GM10266 (cell line): ENCODE data around the gene BICDL1.

Source experiments
- DNase-seq: peaks from one replicate; pipeline ENCODE4 v3.0.0; 2012; ENCODE audit errors: extremely low spot score
- TF ChIP-seq, protein P1 (sequence below): IDR thresholded peaks from 2 replicates; pipeline ENCODE4 v1.5.1; 2012; ENCODE audit warnings: mild to moderate bottlenecking, low read depth; ENCODE audit not compliant: control insufficient read depth, insufficient read depth; ENCODE audit errors: missing control alignments

BICDL1 gene

DNA sequence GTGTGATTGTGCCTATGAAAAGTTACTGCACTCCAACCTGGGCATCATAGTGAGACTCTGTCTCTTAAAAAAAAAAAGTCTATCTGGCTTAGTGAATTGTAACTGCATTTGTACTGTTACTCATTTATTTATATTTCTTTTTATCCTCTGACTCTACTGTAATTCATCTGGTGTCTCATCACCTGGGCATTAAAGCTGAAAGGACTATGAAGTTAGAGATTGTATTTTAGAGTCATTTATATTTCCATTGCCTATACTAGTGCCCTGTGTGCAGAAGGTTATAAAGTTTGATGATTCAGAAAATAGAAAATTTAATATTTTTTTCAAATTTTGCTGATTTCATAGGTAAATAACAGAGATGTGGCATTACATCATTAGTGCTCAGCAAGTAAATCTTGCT lies 30.2 kb downstream of the BICDL1 start:
- no peak for DNase-seq
- TF ChIP-seq, protein P1, sequence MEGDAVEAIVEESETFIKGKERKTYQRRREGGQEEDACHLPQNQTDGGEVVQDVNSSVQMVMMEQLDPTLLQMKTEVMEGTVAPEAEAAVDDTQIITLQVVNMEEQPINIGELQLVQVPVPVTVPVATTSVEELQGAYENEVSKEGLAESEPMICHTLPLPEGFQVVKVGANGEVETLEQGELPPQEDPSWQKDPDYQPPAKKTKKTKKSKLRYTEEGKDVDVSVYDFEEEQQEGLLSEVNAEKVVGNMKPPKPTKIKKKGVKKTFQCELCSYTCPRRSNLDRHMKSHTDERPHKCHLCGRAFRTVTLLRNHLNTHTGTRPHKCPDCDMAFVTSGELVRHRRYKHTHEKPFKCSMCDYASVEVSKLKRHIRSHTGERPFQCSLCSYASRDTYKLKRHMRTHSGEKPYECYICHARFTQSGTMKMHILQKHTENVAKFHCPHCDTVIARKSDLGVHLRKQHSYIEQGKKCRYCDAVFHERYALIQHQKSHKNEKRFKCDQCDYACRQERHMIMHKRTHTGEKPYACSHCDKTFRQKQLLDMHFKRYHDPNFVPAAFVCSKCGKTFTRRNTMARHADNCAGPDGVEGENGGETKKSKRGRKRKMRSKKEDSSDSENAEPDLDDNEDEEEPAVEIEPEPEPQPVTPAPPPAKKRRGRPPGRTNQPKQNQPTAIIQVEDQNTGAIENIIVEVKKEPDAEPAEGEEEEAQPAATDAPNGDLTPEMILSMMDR, result no peak

DNA sequence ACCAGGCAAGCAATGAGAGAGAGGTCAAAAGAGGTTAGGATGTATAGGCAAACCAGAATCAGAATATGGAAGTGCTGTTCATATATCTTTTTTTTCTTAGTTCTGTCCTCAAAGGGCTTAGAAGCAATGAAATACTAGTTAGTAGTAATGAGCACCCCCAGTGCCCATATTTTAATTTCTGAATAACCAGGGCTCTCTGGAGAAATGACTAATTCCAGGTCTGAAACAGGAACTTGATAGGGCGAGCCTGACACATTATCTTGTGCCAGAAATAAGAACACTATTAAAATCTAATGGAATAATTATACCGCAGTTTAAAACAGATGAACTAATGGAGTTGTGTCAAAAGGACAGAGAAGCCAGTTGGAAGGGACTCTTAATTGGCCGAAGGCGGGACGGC lies 30.9 kb downstream of the BICDL1 start:
- TF ChIP-seq, protein P1, result no peak

DNA sequence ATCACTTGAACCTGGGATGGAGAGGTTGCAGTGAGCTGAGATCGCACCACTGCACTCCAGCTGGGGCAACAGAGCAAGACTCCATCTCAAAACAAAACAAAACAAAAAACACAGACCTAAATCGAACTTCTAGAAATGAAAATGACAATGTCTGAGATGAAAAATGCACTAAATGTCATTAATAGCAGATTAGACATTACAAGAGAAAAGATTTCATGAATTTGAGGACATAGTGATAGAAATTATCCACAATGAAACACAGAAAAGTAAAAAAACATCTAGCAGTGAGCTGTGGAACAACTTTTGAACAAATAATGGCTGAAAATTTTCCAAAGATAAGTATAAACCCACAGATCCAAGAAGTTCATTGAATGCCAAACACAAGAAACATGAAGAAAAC lies 35.2 kb downstream of the BICDL1 start:
- no peak for DNase-seq
- TF ChIP-seq, protein P1, result no peak

More for the DNA sequence above, 30.9 kb downstream of the BICDL1 start:
- no peak for DNase-seq

DNA sequence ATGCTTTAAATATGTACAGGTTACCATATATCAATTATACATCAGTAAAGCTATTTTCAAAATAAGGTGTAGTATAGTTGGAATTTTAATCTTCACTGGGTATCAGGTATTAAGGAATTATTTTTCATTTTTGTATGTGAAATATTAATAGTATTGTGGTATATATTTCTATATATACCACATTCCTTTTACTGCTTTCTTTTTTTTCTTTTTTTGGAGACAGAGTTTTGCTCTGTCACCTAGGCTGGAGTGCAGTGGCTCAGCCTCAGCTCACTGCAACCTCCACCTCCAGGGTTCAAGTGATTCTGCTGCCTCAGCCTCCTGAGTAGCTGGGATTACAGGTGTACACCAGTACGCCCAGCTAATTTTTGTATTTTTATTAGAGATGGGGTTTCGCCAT lies 36.6 kb downstream of the BICDL1 start:
- DNase-seq, result no peak
- TF ChIP-seq, protein P1, result no peak

- TF ChIP-seq, protein P1, result no peak
- DNase-seq, result no peak
Measured at GRCh38 chr12:120032242-120032641, 43.2 kb downstream of the BICDL1 start.

DNA sequence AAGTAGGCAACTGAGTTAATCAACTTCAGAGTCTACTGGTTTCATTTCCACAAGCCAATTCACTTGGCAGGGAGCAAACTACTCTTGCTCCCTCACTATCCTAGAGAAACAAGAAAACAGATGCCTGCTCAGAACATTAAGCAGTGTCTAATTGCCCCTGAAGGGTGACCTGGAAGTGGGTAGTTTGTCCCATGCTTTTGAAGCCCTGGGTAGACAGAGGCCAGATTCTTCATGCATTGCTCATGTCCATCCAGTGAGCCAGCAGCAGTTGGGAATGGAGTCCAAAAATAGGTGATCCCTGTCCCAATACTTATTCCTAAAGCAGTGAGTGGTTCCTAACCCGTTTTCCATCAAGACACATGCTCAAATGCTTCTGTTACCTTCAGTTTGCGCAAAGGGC lies 48.8 kb downstream of the BICDL1 start:
- TF ChIP-seq, protein P1, result no peak
- no peak for DNase-seq

DNA sequence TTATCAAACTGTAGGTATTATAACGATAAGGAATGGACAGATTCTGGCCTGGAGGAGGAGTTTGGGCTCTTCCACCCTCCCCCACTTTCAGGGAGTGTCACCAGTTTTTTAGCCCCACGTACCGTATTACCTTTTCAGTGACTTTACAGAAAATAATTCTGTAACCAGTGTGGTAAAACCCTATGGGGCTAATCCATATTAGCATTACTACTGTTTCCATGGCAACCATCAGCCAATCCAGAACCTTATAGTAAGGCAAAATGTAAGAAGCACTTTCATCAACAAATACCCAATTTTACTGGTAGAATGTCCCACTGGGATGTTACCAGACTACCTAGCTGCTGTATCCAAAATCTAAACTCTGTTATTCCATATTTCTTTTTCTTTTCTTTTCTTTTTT lies 50.7 kb downstream of the BICDL1 start:
- DNase-seq, result no peak
- TF ChIP-seq, protein P1, result no peak
